HG02852 (cell line): ENCODE results near the gene TPCN2.

Source experiments
- ATAC-seq: cut with Tn5 transposase; IDR thresholded peaks from one replicate; pipeline ENCODE4 v1.9.1; 2021; ENCODE audit warnings: mild to moderate bottlenecking, moderate library complexity; ENCODE audit not compliant: unreplicated experiment

The TPCN2 gene

GRCh38 chr11:69091638-69092165 lies 43.0 kb downstream of the TPCN2 start:
- ATAC-seq, result no peak

GRCh38 chr11:69092263-69092662 lies 43.5 kb downstream of the TPCN2 start:
- ATAC-seq, result no peak

GRCh38 chr11:69093106-69093505 lies 44.4 kb downstream of the TPCN2 start:
- ATAC-seq, result no peak

- no peak for ATAC-seq
Observed at GRCh38 chr11:69094111-69094914, 45.6 kb downstream of the TPCN2 start.

- no peak for ATAC-seq
Observed at GRCh38 chr11:69094915-69095290, 46.2 kb downstream of the TPCN2 start.

GRCh38 chr11:69095300-69095699 lies 46.6 kb downstream of the TPCN2 start:
- no peak for ATAC-seq

GRCh38 chr11:69096473-69096872 lies 47.7 kb downstream of the TPCN2 start:
- no peak for ATAC-seq

GRCh38 chr11:69097263-69097662 lies 48.5 kb downstream of the TPCN2 start:
- no peak for ATAC-seq

GRCh38 chr11:69099180-69099579 lies 50.4 kb downstream of the TPCN2 start:
- no peak for ATAC-seq

- ATAC-seq, result no peak
Observed at GRCh38 chr11:69100454-69101114, 51.9 kb downstream of the TPCN2 start.

GRCh38 chr11:69101115-69101791 lies 52.5 kb downstream of the TPCN2 start:
- no peak for ATAC-seq

GRCh38 chr11:69101792-69102695 lies 53.3 kb downstream of the TPCN2 start:
- no peak for ATAC-seq

GRCh38 chr11:69102732-69103615 lies 54.2 kb downstream of the TPCN2 start:
- ATAC-seq, result no peak

GRCh38 chr11:69104212-69104855 lies 55.6 kb downstream of the TPCN2 start:
- ATAC-seq, result no peak

GRCh38 chr11:69104856-69105395 lies 56.2 kb downstream of the TPCN2 start:
- ATAC-seq, result no peak

GRCh38 chr11:69105461-69106030 lies 56.8 kb downstream of the TPCN2 start:
- no peak for ATAC-seq

- no peak for ATAC-seq
Observed at GRCh38 chr11:69106031-69106811, 57.5 kb downstream of the TPCN2 start.

- no peak for ATAC-seq
Observed at GRCh38 chr11:69107413-69107812, 58.7 kb downstream of the TPCN2 start.
